Measurements from ENCODE around the gene CRTAP. TPM values are rescaled to one million over a fixed set of nuclear protein-coding genes. Genes with fewer than 3 reads are reported as not detected.

CRTAP gene
- total RNA-seq, 1 experiment from 2014 or later, result 99.3 TPM

GRCh38 chr3:33119891-33120290, 6.1 kb downstream of the CRTAP start:
- ChIA-PET CTCF (no interaction called here), POLR2A (interaction anchor here (0.6 kb wide), 2 partner anchors 9 to 11 kb away, joined by 3 to 5 read pairs; no protein-coding TSS in a partner anchor)
- in situ Hi-C loops (cut with HindIII; ENCODE audit: low pct_unique_long_range_greater_than_20kb, low sequenced_read_pairs) (no loop called here), intact Hi-C loops (cut with micrococcal nuclease; ENCODE audit: unreplicated experiment) (no loop called here)
- ATAC-seq, result no peak
- Histone ChIP-seq H3K4me3 (ENCODE audit: low read depth in 2 of 2, low read length in 2 of 2) (no peak overlapping the region), H3K4me1 (ENCODE audit: control insufficient read depth, insufficient read depth, low read length) (no peaks in the 10 kb centered on the region; the same call in 1 of the 2 replicates), H3K27me3 (ENCODE audit: control insufficient read depth, insufficient read depth, low read length) (no peaks in the 10 kb centered on the region), H3K36me3 (ENCODE audit: control insufficient read depth, insufficient read depth, low read length) (no peaks in the 10 kb centered on the region; the same call in 1 of the 2 replicates), H3K9me3 (ENCODE audit: control insufficient read depth, insufficient read depth, low read depth, low read length) (no peaks in the 10 kb centered on the region), H3K27ac (ENCODE audit: low read length) (no peak overlapping the region)
- DNase-seq (ENCODE audit: low read depth, low spot score), result no peak
- no TSS peak for BruUV-seq (replicated peaks)
- TF ChIP-seq SIN3A (IDR thresholded peaks at IDR 0.05; ENCODE audit: borderline replicate concordance, insufficient read depth, low read depth, low read length) (no peak), TCF7L2 (IDR thresholded peaks at IDR 0.05; ENCODE audit: low read depth, low read length) (no peak), REST (IDR thresholded peaks at IDR 0.05; ENCODE audit: insufficient read depth in 1 of 2, low read depth in 2 of 2, low read length in 1 of 2) (no peak), POLR2AphosphoS5 (IDR thresholded peaks at IDR 0.05; ENCODE audit: low read depth, low read length) (no peak), CTCF (IDR thresholded peaks at IDR 0.05) (no peak)

- Histone ChIP-seq H3K27me3 (ENCODE audit: control insufficient read depth, insufficient read depth, low read length) (no peaks in the 10 kb centered on the region), H3K36me3 (ENCODE audit: control insufficient read depth, insufficient read depth, low read length) (peaks cover 3% of the 10 kb centered on the region), H3K4me3 (ENCODE audit: low read depth in 2 of 2, low read length in 2 of 2) (no peak overlapping the region), H3K27ac (ENCODE audit: low read length) (no peak overlapping the region), H3K4me1 (ENCODE audit: control insufficient read depth, insufficient read depth, low read length) (no peaks in the 10 kb centered on the region), H3K9me3 (ENCODE audit: control insufficient read depth, insufficient read depth, low read depth, low read length) (no peaks in the 10 kb centered on the region)
- ATAC-seq (no peak), DNase-seq (ENCODE audit: low read depth, low spot score) (no peak)
- no peak for TF ChIP-seq POLR2AphosphoS5 (IDR thresholded peaks at IDR 0.05; ENCODE audit: low read depth, low read length)
- no peak for TF ChIP-seq SIN3A (IDR thresholded peaks at IDR 0.05; ENCODE audit: borderline replicate concordance, insufficient read depth, low read depth, low read length)
- TF ChIP-seq CTCF (IDR thresholded peaks at IDR 0.05), result no peak
- TF ChIP-seq REST (IDR thresholded peaks at IDR 0.05; ENCODE audit: insufficient read depth in 1 of 2, low read depth in 2 of 2, low read length in 1 of 2), result no peak
- no peak for TF ChIP-seq TCF7L2 (IDR thresholded peaks at IDR 0.05; ENCODE audit: low read depth, low read length)
- BruUV-seq (replicated peaks), result no TSS peak
- ChIA-PET CTCF (interaction anchor here (0.7 kb wide), 1 partner anchor 8 kb away, joined by 3 read pairs; no protein-coding TSS in a partner anchor), POLR2A (no interaction called here)
- in situ Hi-C loops (cut with HindIII; ENCODE audit: low pct_unique_long_range_greater_than_20kb, low sequenced_read_pairs), result no loop called here
- intact Hi-C loops (cut with micrococcal nuclease; ENCODE audit: unreplicated experiment), result no loop called here
Measured at GRCh38 chr3:33122991-33123390, 9.2 kb downstream of the CRTAP start.
